NCI-H146 treated with DMSO at 0.1 percent for 48 hours (cell line): Measurements from ENCODE around the gene LRRC4B.

Experiments
- DNase-seq: peaks from one replicate; lab custom pipeline; 2025; ENCODE audit not compliant: unreplicated experiment; lab: John Stamatoyannopoulos, UW

Gene LRRC4B

DNA sequence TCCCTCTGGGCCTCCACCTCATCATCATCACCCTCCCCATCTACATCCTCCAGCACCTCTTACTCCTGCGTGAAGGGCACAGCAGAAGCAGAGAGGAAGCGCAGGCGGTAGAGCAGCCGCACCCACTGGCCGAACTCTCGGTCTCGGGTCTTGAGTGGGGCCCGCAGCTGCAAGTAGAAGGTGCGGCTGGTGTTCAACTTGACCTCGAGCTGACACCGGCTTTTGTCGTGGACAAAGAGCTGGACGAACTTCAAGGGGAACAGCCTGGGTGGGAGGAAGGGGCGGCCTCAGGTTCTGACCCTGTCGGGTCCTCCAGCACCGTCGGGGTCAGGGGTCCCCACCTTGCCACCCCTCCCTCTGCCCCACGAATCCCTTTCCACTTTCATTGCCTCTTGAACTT lies 100.7 kb downstream of the LRRC4B start:
- no peak for DNase-seq
